NCI-H82 (cell line): ENCODE results near the gene GRK4.
"Not testable (repeated sequence)": the region's sequence is repeated elsewhere in the genome, so short reads cannot be mapped to it uniquely, and the experiment has no call there.

Experiments used
- DNase-seq: peaks from one replicate; lab custom pipeline; 2025; lab: John Stamatoyannopoulos, UW

The GRK4 gene

GRCh38 chr4:2942037-2942531 is 21.3 kb upstream of the GRK4 start:
- no peak for DNase-seq

- no peak for DNase-seq
Observed at GRCh38 chr4:2942532-2943363, 20.6 kb upstream of the GRK4 start.

DNA sequence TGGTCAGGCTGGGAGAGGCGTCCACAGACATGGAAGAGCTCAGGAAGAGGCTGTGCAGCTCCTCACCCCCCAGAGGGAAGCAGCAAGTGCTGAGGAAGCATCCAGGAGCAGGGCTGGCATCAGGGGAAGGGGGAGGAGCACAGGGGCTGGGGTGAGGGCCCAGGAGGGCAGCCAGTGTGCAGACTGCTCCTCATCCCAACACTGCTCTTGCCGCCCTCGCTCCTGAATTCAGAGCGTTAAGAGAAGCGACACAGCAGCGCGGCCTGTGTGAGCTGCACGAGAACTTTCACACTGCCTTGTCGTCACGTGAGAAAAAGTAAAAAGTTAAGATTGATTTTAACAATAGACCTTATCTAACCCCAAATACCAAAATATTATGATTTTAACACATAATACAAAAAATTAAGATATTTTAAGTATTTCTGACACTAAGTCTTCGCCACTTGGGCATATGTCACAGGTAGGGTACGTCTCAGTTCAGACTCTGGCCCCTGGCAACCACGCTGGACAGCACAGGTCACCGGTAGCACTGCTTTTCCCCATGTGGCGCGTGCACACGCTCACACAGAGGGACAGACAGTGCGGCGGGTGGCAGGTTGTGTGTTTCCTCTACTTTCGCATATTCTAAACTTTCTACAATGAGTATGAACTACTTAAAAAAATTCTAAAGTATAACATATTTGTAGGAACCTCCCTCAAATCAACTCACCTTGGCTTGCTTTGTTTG is 19.8 kb upstream of the GRK4 start:
- no peak for DNase-seq

GRCh38 chr4:2944091-2944482 is 19.3 kb upstream of the GRK4 start:
- no peak for DNase-seq

DNA sequence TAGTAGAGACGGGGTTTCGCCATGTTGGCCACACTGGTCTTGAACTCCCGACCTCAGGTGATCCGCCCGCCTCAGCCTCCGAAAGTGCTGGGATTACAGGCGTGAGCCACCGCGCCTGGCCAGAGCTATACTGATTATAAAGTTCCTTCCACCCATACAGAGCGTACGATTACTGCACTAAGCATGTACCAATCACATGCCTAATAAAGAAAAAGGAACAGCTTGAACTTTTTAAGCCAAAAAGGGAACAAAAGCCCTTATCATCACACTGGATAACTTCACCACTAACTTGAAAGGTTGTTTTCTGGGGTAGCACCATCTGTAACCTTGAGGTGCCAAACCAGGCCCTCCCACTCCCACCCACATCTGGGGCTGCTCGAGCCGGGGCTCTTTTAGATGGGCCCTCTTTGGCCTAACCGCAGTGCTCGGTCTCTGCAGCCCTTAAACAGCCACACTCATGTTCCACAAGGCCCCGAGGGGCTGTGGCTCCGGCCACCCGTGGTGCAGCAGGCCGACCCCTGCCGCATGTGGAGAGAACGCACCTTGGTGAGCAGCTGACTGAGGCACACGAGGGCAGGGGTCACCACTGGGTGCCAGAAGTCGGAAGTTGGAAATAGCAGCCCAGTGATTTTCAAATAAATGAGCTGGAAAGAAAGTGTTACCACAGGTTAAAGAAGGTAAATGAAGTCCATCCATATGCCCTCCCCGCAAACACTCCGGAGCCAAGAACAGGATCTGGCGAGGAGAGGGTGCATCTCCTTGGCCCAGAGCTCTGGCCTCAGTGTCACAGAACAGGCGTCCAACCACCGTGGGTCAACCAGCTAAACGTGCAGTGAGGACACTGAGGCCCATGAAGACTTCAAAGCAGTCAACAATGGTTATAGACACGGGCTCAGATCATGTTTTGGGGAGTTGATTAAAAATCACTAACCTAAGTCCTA is 18.5 kb upstream of the GRK4 start:
- no peak for DNase-seq

GRCh38 chr4:2945619-2946604 is 17.5 kb upstream of the GRK4 start:
- DNase-seq, result not testable (repeated sequence)

- DNase-seq, result no peak
Observed at GRCh38 chr4:2946812-2947600, 16.4 kb upstream of the GRK4 start.

DNA sequence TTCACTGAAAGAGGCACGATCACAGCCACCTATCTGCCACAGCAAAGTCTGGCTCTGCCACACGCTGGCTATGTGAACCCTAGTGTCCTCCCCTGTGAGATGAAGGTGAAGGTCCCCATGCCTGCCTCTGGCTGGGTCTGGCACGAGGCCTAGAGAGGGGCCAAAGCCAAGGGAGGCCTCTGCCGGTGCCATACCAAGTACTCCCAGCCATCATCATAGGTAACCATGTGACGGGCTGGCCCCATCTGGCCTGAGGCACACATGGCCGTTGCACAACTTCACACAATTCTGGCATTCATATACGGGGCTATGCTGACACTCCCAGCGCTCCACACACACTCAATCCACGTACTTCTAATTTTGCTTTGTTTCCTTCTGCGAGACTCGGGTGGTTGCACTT is 15.4 kb upstream of the GRK4 start:
- DNase-seq, result no peak

DNA sequence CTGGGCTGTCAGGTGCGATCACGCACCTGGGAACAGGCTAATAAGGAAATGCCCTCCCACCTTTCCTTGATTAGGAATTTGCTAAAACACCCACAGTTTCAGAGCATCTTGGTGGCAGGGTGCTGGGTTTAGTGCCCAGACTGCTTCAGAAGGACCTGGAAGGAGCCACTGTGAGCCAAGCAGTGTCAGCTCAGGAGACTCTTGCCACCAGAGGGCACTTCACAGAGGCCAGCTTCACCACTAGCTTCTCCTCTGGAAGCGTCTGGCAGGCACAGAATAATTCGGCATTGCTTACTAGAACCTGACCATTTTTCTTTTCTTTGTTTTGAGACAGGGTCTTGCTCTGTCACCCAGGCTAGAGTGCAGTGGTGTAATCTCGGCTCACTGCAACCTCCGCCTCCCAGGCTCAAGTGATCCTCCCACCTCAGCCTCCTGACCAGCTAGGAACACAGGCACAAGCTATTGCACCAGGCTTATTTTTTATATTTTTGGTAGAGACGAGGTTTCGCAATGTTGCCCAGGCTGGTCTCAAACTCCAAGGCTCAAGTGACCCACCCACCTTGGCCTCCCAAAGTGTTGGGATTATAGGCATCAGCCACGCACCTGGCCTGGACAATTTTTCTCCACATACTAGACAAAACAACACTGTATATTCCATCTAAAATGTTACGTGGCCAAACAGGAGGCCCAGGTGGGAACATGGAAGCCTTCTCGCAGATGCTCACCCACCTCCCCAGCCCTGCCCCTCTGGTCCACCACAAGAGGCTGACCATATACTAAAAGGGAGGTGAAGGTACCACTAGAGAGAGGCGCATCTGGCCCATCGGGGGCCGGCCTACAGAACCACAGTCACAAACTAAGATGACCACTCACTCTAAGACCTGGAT is 14.2 kb upstream of the GRK4 start:
- DNase-seq, result peak; percentile 20

GRCh38 chr4:2949782-2950125 is 13.6 kb upstream of the GRK4 start:
- no peak for DNase-seq

GRCh38 chr4:2950221-2950989 is 13.0 kb upstream of the GRK4 start:
- no peak for DNase-seq

DNA sequence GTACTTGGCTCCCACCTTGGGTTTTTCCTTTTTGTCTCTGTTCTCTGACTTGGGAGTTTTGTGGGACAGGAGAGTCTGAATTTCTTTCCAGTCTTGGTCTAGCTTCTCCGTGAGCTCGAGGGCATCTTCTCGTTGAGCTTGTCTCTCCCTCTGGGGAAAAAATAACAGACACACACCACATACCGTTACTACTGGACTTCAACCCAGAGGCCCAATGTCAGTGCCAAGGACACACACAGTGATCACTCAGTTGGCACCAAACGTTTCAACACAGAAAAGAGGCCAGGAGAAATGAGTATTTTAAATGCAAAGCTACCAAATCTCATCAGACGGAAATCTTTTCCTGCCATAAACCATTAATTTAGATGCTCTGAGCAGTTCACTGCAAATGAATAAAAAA is 9.9 kb upstream of the GRK4 start:
- DNase-seq, result no peak

DNA sequence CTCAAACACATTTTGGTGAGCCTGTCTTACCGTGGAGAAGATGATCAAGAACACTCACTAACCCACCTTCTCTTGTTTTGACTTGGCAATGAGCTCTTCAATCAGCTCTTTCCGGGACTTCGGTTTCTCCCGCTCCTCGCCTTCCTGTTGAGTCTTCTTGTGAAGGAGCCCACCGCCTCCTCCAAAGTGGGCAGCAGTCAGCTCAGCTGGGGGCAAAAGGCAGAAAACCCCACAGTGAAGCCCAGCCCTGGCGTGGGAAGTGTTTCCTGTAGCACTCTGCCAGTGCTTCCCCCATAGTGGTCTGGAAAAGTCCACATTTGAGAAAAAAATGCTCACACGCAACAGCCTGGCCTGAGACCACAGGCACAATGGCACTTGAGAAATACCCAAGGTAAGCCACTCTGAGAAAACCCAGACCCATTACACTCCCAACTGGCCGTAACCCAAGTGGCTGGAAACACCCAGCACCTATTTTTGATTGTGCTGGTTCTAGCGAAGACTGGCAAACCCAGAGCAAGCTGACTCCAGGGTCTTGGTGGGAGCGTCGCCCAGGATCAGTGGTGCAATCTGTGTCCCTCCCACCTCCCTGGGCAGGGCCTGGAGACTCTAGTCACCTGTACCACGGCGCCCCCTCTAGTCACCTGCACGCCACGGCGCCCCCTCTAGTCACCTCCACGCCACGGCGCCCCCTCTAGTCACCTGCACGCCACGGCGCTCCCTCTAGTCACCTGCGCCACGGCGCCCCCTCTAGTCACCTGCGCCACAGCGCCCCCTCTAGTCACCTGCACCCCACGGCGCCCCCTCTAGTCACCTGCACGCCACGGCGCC is 8.8 kb upstream of the GRK4 start:
- DNase-seq, result peak; percentile 32

GRCh38 chr4:2955186-2956044 is 8.0 kb upstream of the GRK4 start:
- DNase-seq, result peak; percentile 82

DNA sequence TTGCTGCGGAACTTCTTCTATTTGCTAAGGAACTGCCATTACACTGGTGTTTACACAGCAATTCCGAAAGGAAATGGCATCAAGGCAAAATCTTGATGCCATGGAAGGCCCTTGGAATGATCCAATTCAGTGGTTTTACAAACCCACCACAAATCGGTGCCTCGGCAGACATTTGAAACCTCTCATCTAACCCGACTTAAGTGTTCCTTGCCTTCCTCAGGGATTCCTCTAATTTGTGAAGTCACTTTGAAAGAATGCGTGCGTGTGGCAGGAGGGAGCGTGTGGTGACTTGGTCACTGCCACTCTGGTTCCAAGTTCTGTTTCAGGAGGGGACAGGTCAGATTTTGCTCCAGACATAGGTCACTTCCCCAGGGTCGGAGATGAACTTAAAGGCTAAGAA is 4.9 kb upstream of the GRK4 start:
- no peak for DNase-seq

DNA sequence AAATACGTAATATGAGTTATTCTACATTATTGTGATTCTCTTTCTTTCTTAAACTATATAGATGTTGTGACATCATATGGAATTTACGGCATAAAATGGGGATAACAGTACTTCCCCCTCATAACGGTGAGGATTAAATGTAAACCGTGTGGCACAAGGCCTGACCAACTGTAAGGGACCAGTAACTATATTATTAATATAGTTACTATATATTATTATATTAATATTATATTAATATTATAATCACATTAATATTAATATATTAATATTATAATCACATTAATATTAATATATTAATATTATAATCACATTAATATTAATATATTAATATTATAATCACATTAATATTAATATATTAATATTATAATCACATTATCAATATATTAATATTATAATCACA is 2.9 kb upstream of the GRK4 start:
- not testable (repeated sequence) for DNase-seq

DNA sequence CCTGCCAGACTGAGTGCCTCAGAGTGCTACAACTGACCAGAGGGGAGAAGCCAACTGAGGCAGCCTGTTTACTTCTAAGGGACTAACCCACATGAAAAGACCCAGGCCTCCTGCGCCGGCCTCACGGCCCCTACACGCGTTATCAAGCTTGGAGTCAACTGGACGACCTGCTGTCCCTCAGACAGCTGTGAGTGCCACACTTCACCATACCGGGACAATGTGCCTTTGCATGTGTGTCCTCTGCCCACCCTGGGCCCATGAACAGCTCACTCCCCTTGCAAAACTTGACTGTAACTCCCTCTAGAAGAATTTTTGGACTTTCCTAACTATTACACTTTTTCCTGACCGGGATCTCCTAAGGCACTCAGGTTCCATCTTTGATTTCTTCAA is 2.0 kb upstream of the GRK4 start:
- DNase-seq, result peak; percentile 70
